ENCODE results near the gene KDM4B. TPM values are rescaled to one million over a fixed set of nuclear protein-coding genes. Genes with fewer than 3 reads are reported as not detected.

KDM4B gene
- total and polyA plus RNA-seq, 2 donors (not counting 1 experiment from before 2014, with no cell fraction given), result 6.4 to 14.4 TPM

GRCh38 chr19:4969772-4970531, 1.0 kb downstream of the KDM4B start:
- H3K36me3 ChIP-seq (ENCODE audit: control insufficient read depth, insufficient read depth, low read length), result no peaks in the 10 kb centered on the region
- no peaks in the 10 kb centered on the region for H3K9me3 ChIP-seq (ENCODE audit: control insufficient read depth, insufficient read depth, low read depth, low read length)
- H4K20me1 ChIP-seq (ENCODE audit: control insufficient read depth, extremely low read depth, insufficient read depth, low read length), result peaks cover 4% of the 10 kb centered on the region
- peak overlapping the region; percentile 97 for H3K4me2 ChIP-seq (ENCODE audit: extremely low read depth, insufficient read depth, low read length)
- peak overlapping the region; percentile 60 for H3K9ac ChIP-seq (ENCODE audit: insufficient read depth, low read length)
- peak; percentile 23 to 34 for DNase-seq (ENCODE audit: low read depth in 2 of 2)
- peak overlapping the region; percentile 72 to 81 (median 76) for H3K4me3 ChIP-seq (replicated peaks in 1 of 4; ENCODE audit: control extremely low read depth in 1 of 4, insufficient read depth in 1 of 4, low read depth in 3 of 4, low read length in 4 of 4)
- peaks cover 14% of the 10 kb centered on the region for H3K4me1 ChIP-seq (ENCODE audit: control insufficient read depth, extremely low read depth, insufficient read depth, low read length)
- peaks cover 44% of the 10 kb centered on the region for H3K79me2 ChIP-seq (ENCODE audit: control insufficient read depth, insufficient read depth, low read length)
- H3K27ac ChIP-seq (ENCODE audit: insufficient read depth, low read length), result peak overlapping the region; percentile 56
- no peak for TF ChIP-seq EZH2 (IDR thresholded peaks at IDR 0.05; ENCODE audit: low read length, missing control alignments)
- no peaks in the 10 kb centered on the region for H3K27me3 ChIP-seq (ENCODE audit: control insufficient read depth, insufficient read depth, low read length)
- no peak overlapping the region for H2AFZ ChIP-seq (ENCODE audit: low read length)

- DNase-seq (ENCODE audit: low read depth in 2 of 2), result peak in 1 of 2 donors; percentile 28
- Histone ChIP-seq H3K4me1 (ENCODE audit: control insufficient read depth, extremely low read depth, insufficient read depth, low read length) (peaks cover 20% of the 10 kb centered on the region), H3K27ac (ENCODE audit: insufficient read depth, low read length) (peak overlapping the region; percentile 54), H3K4me3 (replicated peaks in 1 of 4; ENCODE audit: control extremely low read depth in 1 of 4, insufficient read depth in 1 of 4, low read depth in 3 of 4, low read length in 4 of 4) (peak overlapping the region; percentile 72 to 81 (median 76)), H3K9ac (ENCODE audit: insufficient read depth, low read length) (peak overlapping the region; percentile 48), H2AFZ (ENCODE audit: low read length) (no peak overlapping the region), H3K9me3 (ENCODE audit: control insufficient read depth, insufficient read depth, low read depth, low read length) (no peaks in the 10 kb centered on the region), H3K27me3 (ENCODE audit: control insufficient read depth, insufficient read depth, low read length) (no peaks in the 10 kb centered on the region), H3K4me2 (ENCODE audit: extremely low read depth, insufficient read depth, low read length) (peak overlapping the region; percentile 97), H4K20me1 (ENCODE audit: control insufficient read depth, extremely low read depth, insufficient read depth, low read length) (peaks cover 4% of the 10 kb centered on the region), H3K36me3 (ENCODE audit: control insufficient read depth, insufficient read depth, low read length) (no peaks in the 10 kb centered on the region), H3K79me2 (ENCODE audit: control insufficient read depth, insufficient read depth, low read length) (peaks cover 52% of the 10 kb centered on the region)
- TF ChIP-seq EZH2 (IDR thresholded peaks at IDR 0.05; ENCODE audit: low read length, missing control alignments), result no peak
- no peak for TF ChIP-seq CTCF (conservative IDR thresholded peaks at IDR 0.05 in 1 of 2, IDR thresholded peaks at IDR 0.05 in 1 of 2; ENCODE audit: low read depth in 1 of 2, low read length in 2 of 2)
Measured at GRCh38 chr19:4970558-4971423, 1.9 kb downstream of the KDM4B start.

- no peak overlapping the region for H2AFZ ChIP-seq (ENCODE audit: low read length)
- peaks cover 24% of the 10 kb centered on the region for H3K4me1 ChIP-seq (ENCODE audit: control insufficient read depth, extremely low read depth, insufficient read depth, low read length)
- peak overlapping the region; percentile 97 for H3K4me2 ChIP-seq (ENCODE audit: extremely low read depth, insufficient read depth, low read length)
- no peaks in the 10 kb centered on the region for H3K36me3 ChIP-seq (ENCODE audit: control insufficient read depth, insufficient read depth, low read length)
- no peak for DNase-seq (ENCODE audit: low read depth in 2 of 2)
- peaks cover 54% of the 10 kb centered on the region for H3K79me2 ChIP-seq (ENCODE audit: control insufficient read depth, insufficient read depth, low read length)
- no peaks in the 10 kb centered on the region for H3K9me3 ChIP-seq (ENCODE audit: control insufficient read depth, insufficient read depth, low read depth, low read length)
- H4K20me1 ChIP-seq (ENCODE audit: control insufficient read depth, extremely low read depth, insufficient read depth, low read length), result peaks cover 4% of the 10 kb centered on the region
- H3K9ac ChIP-seq (ENCODE audit: insufficient read depth, low read length), result no peak overlapping the region
- no peak overlapping the region for H3K27ac ChIP-seq (ENCODE audit: insufficient read depth, low read length)
- H3K4me3 ChIP-seq (replicated peaks in 1 of 4; ENCODE audit: control extremely low read depth in 1 of 4, insufficient read depth in 1 of 4, low read depth in 3 of 4, low read length in 4 of 4), result peak overlapping the region; percentile 72 to 81 (median 76)
- H3K27me3 ChIP-seq (ENCODE audit: control insufficient read depth, insufficient read depth, low read length), result no peaks in the 10 kb centered on the region
- TF ChIP-seq EZH2 (IDR thresholded peaks at IDR 0.05; ENCODE audit: low read length, missing control alignments), result no peak
- no peak for TF ChIP-seq CTCF (conservative IDR thresholded peaks at IDR 0.05 in 1 of 2, IDR thresholded peaks at IDR 0.05 in 1 of 2; ENCODE audit: low read depth in 1 of 2, low read length in 2 of 2)
Measured at GRCh38 chr19:4971424-4971793, 2.5 kb downstream of the KDM4B start.
